ENCODE measurements around the gene BORCS5.

DNA sequence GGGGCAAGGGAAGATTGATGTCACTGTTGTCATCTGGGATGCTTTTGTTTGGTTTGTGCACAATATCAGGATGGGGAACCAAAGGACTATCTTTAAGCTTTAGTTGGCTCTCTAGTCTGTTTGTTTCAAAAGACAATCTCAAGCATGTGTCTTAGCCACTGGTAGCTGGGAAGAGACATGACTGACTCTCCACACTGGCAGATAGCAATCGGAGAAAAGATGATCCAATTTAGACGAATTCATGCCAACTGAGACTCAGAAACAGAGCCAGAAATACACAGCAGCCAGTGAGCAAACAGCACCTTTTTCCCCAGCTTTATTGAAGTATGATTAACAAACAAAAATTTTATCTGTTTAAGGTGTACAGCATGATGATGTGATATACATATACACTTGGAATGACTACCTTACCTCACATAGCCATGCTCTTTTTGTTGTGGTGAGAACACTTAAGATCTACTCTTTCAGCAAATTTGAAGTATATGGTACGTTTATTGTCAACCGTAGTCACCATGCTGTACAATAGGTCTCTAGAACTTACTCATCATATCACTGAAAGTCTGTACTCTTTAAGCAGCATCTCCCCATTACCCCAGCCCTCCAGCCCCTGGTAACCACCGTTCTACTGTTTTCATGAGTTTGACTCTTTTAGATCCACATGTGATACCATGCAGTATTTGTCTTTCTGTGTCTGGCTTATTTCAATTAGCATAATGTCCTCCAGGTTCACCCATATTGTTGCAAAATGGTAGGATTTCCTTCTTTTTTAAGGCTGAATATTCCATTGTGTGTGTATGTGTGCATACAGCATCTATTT, 155.2 kb downstream of the BORCS5 start:
- TF ChIP-seq POLR2A (IDR thresholded peaks at IDR 0.05) = no peak
- TF ChIP-seq, protein P1, sequence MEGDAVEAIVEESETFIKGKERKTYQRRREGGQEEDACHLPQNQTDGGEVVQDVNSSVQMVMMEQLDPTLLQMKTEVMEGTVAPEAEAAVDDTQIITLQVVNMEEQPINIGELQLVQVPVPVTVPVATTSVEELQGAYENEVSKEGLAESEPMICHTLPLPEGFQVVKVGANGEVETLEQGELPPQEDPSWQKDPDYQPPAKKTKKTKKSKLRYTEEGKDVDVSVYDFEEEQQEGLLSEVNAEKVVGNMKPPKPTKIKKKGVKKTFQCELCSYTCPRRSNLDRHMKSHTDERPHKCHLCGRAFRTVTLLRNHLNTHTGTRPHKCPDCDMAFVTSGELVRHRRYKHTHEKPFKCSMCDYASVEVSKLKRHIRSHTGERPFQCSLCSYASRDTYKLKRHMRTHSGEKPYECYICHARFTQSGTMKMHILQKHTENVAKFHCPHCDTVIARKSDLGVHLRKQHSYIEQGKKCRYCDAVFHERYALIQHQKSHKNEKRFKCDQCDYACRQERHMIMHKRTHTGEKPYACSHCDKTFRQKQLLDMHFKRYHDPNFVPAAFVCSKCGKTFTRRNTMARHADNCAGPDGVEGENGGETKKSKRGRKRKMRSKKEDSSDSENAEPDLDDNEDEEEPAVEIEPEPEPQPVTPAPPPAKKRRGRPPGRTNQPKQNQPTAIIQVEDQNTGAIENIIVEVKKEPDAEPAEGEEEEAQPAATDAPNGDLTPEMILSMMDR (IDR thresholded peaks at IDR 0.05 in 8 of 11, conservative IDR thresholded peaks at IDR 0.05 in 3 of 11) = no peak
